Measurements from ENCODE around the gene UHRF1.
A peak's percentile ranks its signal among the peaks of the same experiment; 100 is the strongest.
"Not testable (repeated sequence)": the region's sequence is repeated elsewhere in the genome, so short reads cannot be mapped to it uniquely, and the experiment has no call there.

UHRF1 gene

GRCh38 chr19:4870025-4870700, 39.1 kb upstream of the UHRF1 start:
- TF ChIP-seq CTCF (IDR thresholded peaks at IDR 0.05; ENCODE audit: insufficient read depth, low read depth, low read length, missing control alignments), result no peak
- DNase-seq (ENCODE audit: low read depth), result peak; percentile 93
- H3K4me3 ChIP-seq (ENCODE audit: low read length), result no peak overlapping the region

- H3K4me3 ChIP-seq (ENCODE audit: low read length), result no peak overlapping the region
- no peak for TF ChIP-seq CTCF (IDR thresholded peaks at IDR 0.05; ENCODE audit: insufficient read depth, low read depth, low read length, missing control alignments)
- DNase-seq (ENCODE audit: low read depth), result no peak
Observed at GRCh38 chr19:4871711-4872110, 37.6 kb upstream of the UHRF1 start.

- no peak for DNase-seq (ENCODE audit: low read depth)
- no peak for TF ChIP-seq CTCF (IDR thresholded peaks at IDR 0.05; ENCODE audit: insufficient read depth, low read depth, low read length, missing control alignments)
- no peak overlapping the region for H3K4me3 ChIP-seq (ENCODE audit: low read length)
Observed at GRCh38 chr19:4873930-4874329, 35.4 kb upstream of the UHRF1 start.

GRCh38 chr19:4877753-4878490, 31.4 kb upstream of the UHRF1 start:
- no peak overlapping the region for H3K4me3 ChIP-seq (ENCODE audit: low read length)
- no peak for DNase-seq (ENCODE audit: low read depth)

GRCh38 chr19:4878491-4878968, 30.8 kb upstream of the UHRF1 start:
- no peak overlapping the region for H3K4me3 ChIP-seq (ENCODE audit: low read length)
- TF ChIP-seq CTCF (IDR thresholded peaks at IDR 0.05; ENCODE audit: insufficient read depth, low read depth, low read length, missing control alignments), result no peak
- no peak for DNase-seq (ENCODE audit: low read depth)

More at GRCh38 chr19:4877753-4878490, 31.4 kb upstream of the UHRF1 start:
- TF ChIP-seq CTCF (IDR thresholded peaks at IDR 0.05; ENCODE audit: insufficient read depth, low read depth, low read length, missing control alignments), result no peak

GRCh38 chr19:4879041-4879440, 30.3 kb upstream of the UHRF1 start:
- DNase-seq (ENCODE audit: low read depth), result no peak
- no peak overlapping the region for H3K4me3 ChIP-seq (ENCODE audit: low read length)
- TF ChIP-seq CTCF (IDR thresholded peaks at IDR 0.05; ENCODE audit: insufficient read depth, low read depth, low read length, missing control alignments), result no peak

GRCh38 chr19:4882874-4883273, 26.4 kb upstream of the UHRF1 start:
- DNase-seq (ENCODE audit: low read depth); H3K4me3 ChIP-seq (ENCODE audit: low read length): not testable (repeated sequence)

- H3K4me3 ChIP-seq (ENCODE audit: low read length); DNase-seq (ENCODE audit: low read depth): not testable (repeated sequence)
Observed at GRCh38 chr19:4884993-4885392, 24.3 kb upstream of the UHRF1 start.

- DNase-seq (ENCODE audit: low read depth); H3K4me3 ChIP-seq (ENCODE audit: low read length): not testable (repeated sequence)
Observed at GRCh38 chr19:4887803-4888202, 21.5 kb upstream of the UHRF1 start.

Data from epithelial cell of esophagus (primary cell).